HCT116 (cell line): ENCODE results near the gene TEKT2. TPM values are rescaled to one million over a fixed set of nuclear protein-coding genes. Genes with fewer than 3 reads are reported as not detected.

ENCODE experiments used
- ATAC-seq: fragments of 200-7000 bp; cut with Tn5 transposase; 2 replicates; pipeline ENCODE4 v1.9.1; 2020; ENCODE audit warnings: mild to moderate bottlenecking, moderate library complexity
- BruUV-seq: library from RNA; stranded (reverse); fragments of 400-500 nt; replicated peaks from 2 replicates; lab custom pipeline; 2021; lab: Mats Ljungman, UMichigan
- CTCF ChIA-PET: fragments of 300-600 bp; sonication (Branson Sonifier 250); formaldehyde crosslinking; loops from one replicate; lab custom pipeline; 2021; ENCODE audit warnings: antibody characterized with exemption; lab: Charles Lee
- POLR2A ChIA-PET: fragments of 300-600, 350-600 bp; sonication (Branson Sonifier 250); formaldehyde crosslinking; loops from one replicate; lab custom pipeline; 2021; ENCODE audit warnings: antibody characterized with exemption; lab: Charles Lee
- RAD21 ChIA-PET, 2 experiments: fragments of 300-600 bp; sonication (Branson Sonifier 250); formaldehyde crosslinking; loops; one replicate each; lab custom pipeline; 2023; ENCODE audit warnings: low total read pairs in 2 of 2; ENCODE audit not compliant: uncharacterized antibody in 2 of 2, unreplicated experiment in 2 of 2, low non-redundant PET in 1 of 2; lab: Charles Lee
- DNase-seq: peaks from one replicate; pipeline ENCODE4 v3.0.0-alpha.2; 2010; ENCODE audit warnings: low read depth, low spot score
- H2AFZ ChIP-seq: fragments of 200-600 bp; shearing (Covaris generic), sonication (generic); 2 replicates; pipeline ENCODE4 v1.6.1; 2017; ENCODE audit warnings: low read depth, mixed run types, mixed read lengths, antibody characterized with exemption, low read length; ENCODE audit not compliant: poor library complexity, severe bottlenecking
- H3K27ac ChIP-seq: 2 replicates; pipeline ENCODE4 v1.5.1; 2012; ENCODE audit warnings: low read depth, low read length
- H3K27me3 ChIP-seq: fragments of 200-600 bp; sonication (generic); 2 replicates; pipeline ENCODE4 v1.6.1; 2016; ENCODE audit warnings: mixed run types, low read length, mixed read lengths; ENCODE audit not compliant: insufficient read depth
- H3K36me3 ChIP-seq, 2 experiments: fragments of 200-500 bp in 1 of 2; fragments of 200-600 bp in 1 of 2; sonication (Bioruptor generic) in 1 of 2; sonication (generic) in 1 of 2; 2 replicates each; pipeline versions ENCODE4 v1.5.1 to v1.6.1; 2014 to 2016; ENCODE audit warnings: low read length in 2 of 2, inconsistent platforms in 1 of 2, mixed read lengths in 1 of 2, mixed run types in 1 of 2; ENCODE audit not compliant: insufficient read depth in 2 of 2, control insufficient read depth in 1 of 2
- H3K4me1 ChIP-seq, 2 experiments: fragments of 200-600 bp in 1 of 2; sonication (generic) in 1 of 2; 2 replicates each; pipeline versions ENCODE4 v1.5.1 to v1.6.1; 2012 to 2017; ENCODE audit warnings: low read length in 2 of 2, inconsistent platforms in 1 of 2, mild to moderate bottlenecking in 1 of 2, mixed read lengths in 1 of 2, mixed run types in 1 of 2, moderate library complexity in 1 of 2; ENCODE audit not compliant: insufficient read depth in 2 of 2, control insufficient read depth in 1 of 2
- H3K4me2 ChIP-seq: fragments of 200-600 bp; sonication (generic); 2 replicates; pipeline ENCODE4 v1.6.1; 2017; ENCODE audit warnings: mixed run types, low read length, mixed read lengths
- H3K4me3 ChIP-seq, 2 experiments: fragments of 200-600 bp in 1 of 2; sonication (generic) in 1 of 2; replicated peaks in 1 of 2; 2 replicates each; pipeline ENCODE4 v1.5.1; 2011 to 2016; ENCODE audit warnings: low read length in 2 of 2, control low read depth in 1 of 2, low read depth in 1 of 2, mild to moderate bottlenecking in 1 of 2, mixed read lengths in 1 of 2, mixed run types in 1 of 2
- H3K79me2 ChIP-seq: fragments of 200-600 bp; sonication (generic); 2 replicates; pipeline ENCODE4 v1.6.1; 2017; ENCODE audit warnings: mild to moderate bottlenecking, mixed run types, low read length, moderate library complexity, mixed read lengths; ENCODE audit not compliant: insufficient read depth
- H3K9ac ChIP-seq: fragments of 200-600 bp; sonication (generic); 2 replicates; pipeline ENCODE4 v1.6.1; 2016; ENCODE audit warnings: low read length, mixed read lengths
- H3K9me2 ChIP-seq: fragments of 200-600 bp; sonication (generic), shearing (Covaris generic); 2 replicates; pipeline ENCODE4 v1.6.1; 2017; ENCODE audit warnings: mixed run types, mild to moderate bottlenecking, moderate library complexity; ENCODE audit not compliant: insufficient read depth
- H3K9me3 ChIP-seq, 2 experiments: fragments of 200-500 bp in 1 of 2; fragments of 200-600 bp in 1 of 2; sonication (Bioruptor generic) in 1 of 2; sonication (generic) in 1 of 2; 2 replicates each; pipeline ENCODE4 v1.6.1; 2014 to 2017; ENCODE audit warnings: low read length in 2 of 2, mixed read lengths in 2 of 2, inconsistent platforms in 1 of 2, low read depth in 1 of 2, mild to moderate bottlenecking in 1 of 2, mixed run types in 1 of 2, moderate library complexity in 1 of 2; ENCODE audit not compliant: control insufficient read depth in 1 of 2, insufficient read depth in 1 of 2
- H4K20me1 ChIP-seq: fragments of 200-600 bp; sonication (generic), shearing (Covaris generic); 2 replicates; pipeline ENCODE4 v1.6.1; 2017; ENCODE audit warnings: mixed run types, mild to moderate bottlenecking, moderate library complexity; ENCODE audit not compliant: insufficient read depth
- CBX3 ChIP-seq: IDR thresholded peaks from 2 replicates; pipeline ENCODE4 v1.6.1; 2012; ENCODE audit warnings: low read depth
- CTCF ChIP-seq, 3 experiments: fragments of 200-600 bp in 1 of 3; sonication (generic) in 1 of 3; IDR thresholded peaks in 2 of 3; conservative IDR thresholded peaks in 1 of 3; 2 replicates each; pipeline ENCODE4 v1.5.1; 2012 to 2017; ENCODE audit warnings: low read depth in 2 of 3, low read length in 2 of 3, antibody characterized with exemption in 1 of 3, borderline replicate concordance in 1 of 3, control low read depth in 1 of 3, mild to moderate bottlenecking in 1 of 3, mixed read lengths in 1 of 3, mixed run types in 1 of 3, moderate library complexity in 1 of 3; ENCODE audit not compliant: insufficient read depth in 1 of 3
- EGR1 ChIP-seq: IDR thresholded peaks from 2 replicates; pipeline ENCODE4 v1.6.1; 2012; ENCODE audit warnings: low read depth
- ELF1 ChIP-seq: IDR thresholded peaks from 2 replicates; pipeline ENCODE4 v1.6.1; 2012; ENCODE audit warnings: low read depth, borderline replicate concordance
- EZH2 ChIP-seq: fragments of 200-600 bp; sonication (generic); IDR thresholded peaks from 2 replicates; pipeline ENCODE4 v1.6.1; 2017; ENCODE audit warnings: antibody characterized with exemption, mixed run types
- EZH2phosphoT487 ChIP-seq: fragments of 200-600 bp; IDR thresholded peaks from 2 replicates; pipeline ENCODE4 v1.6.1; 2018; ENCODE audit warnings: antibody characterized with exemption, borderline replicate concordance
- JUND ChIP-seq: IDR thresholded peaks from 2 replicates; pipeline ENCODE4 v1.6.1; 2012
- MAX ChIP-seq: IDR thresholded peaks from 2 replicates; pipeline ENCODE4 v1.6.1; 2012
- POLR2A ChIP-seq: IDR thresholded peaks from 2 replicates; pipeline ENCODE4 v1.7.0; 2011; ENCODE audit warnings: borderline replicate concordance; ENCODE audit not compliant: insufficient read depth, insufficient read length; ENCODE audit errors: extremely low read depth
- POLR2AphosphoS5 ChIP-seq: IDR thresholded peaks from 2 replicates; pipeline ENCODE4 v1.6.1; 2011; ENCODE audit warnings: mild to moderate bottlenecking, low read depth, low read length, moderate library complexity
- REST ChIP-seq: IDR thresholded peaks from 2 replicates; pipeline ENCODE4 v1.6.1; 2012; ENCODE audit warnings: low read depth
- SIN3A ChIP-seq: IDR thresholded peaks from 2 replicates; pipeline ENCODE4 v1.6.1; 2012; ENCODE audit warnings: low read depth
- SP1 ChIP-seq: IDR thresholded peaks from 2 replicates; pipeline ENCODE4 v1.6.1; 2012; ENCODE audit warnings: low read depth
- SRF ChIP-seq: IDR thresholded peaks from 2 replicates; pipeline ENCODE4 v1.6.1; 2012; ENCODE audit warnings: low read depth
- TCF7L2 ChIP-seq: IDR thresholded peaks from 2 replicates; pipeline ENCODE4 v1.7.0; 2011; ENCODE audit warnings: borderline replicate concordance, inconsistent platforms; ENCODE audit not compliant: insufficient read depth, insufficient read length; ENCODE audit errors: extremely low read depth
- ZBTB33 ChIP-seq: IDR thresholded peaks from 2 replicates; pipeline ENCODE4 v1.6.1; 2011; ENCODE audit warnings: mild to moderate bottlenecking, low read length, moderate library complexity; ENCODE audit not compliant: insufficient replicate concordance; ENCODE audit errors: extremely low read depth
- ZFX ChIP-seq: fragments of 450-650 bp; IDR thresholded peaks from 2 replicates; pipeline ENCODE4 v1.6.1; 2017
- ZNF274 ChIP-seq: fragments of 200-500 bp; sonication (Bioruptor generic); IDR thresholded peaks from 2 replicates; pipeline ENCODE4 v1.6.1; 2014; ENCODE audit warnings: mild to moderate bottlenecking, low read depth, low read length, inconsistent platforms
- intact Hi-C: fragments of 100-400 bp; cut with micrococcal nuclease; formaldehyde crosslinking; loops from 2 replicates; pipeline ENCODE4 v1.10.0; 2022
- total RNA-seq: library from RNA; stranded (reverse); gene quantifications from one replicate; pipeline ENCODE4 v1.2.1, GENCODE V29; 2021; ENCODE audit not compliant: unreplicated experiment

Gene TEKT2
- total RNA-seq, 1 experiment from 2014 or later = not detected

- H3K4me3 ChIP-seq = no peak overlapping the region
- no peaks in the 10 kb centered on the region for H3K9me3 ChIP-seq
- DNase-seq (no peak), ATAC-seq (peak; percentile 10; the same call in 1 of the 2 replicates)
- BruUV-seq = no TSS peak
- H3K27ac ChIP-seq = no peak overlapping the region
- peak overlapping the region; percentile 5; the same call in 1 of the 2 replicates for H3K4me2 ChIP-seq
- H3K79me2 ChIP-seq = no peaks in the 10 kb centered on the region
- no peak overlapping the region for H3K9ac ChIP-seq
- no peaks in the 10 kb centered on the region for H3K9me2 ChIP-seq
- peaks cover 0 to 18% of the 10 kb centered on the region in 2 experiments; a peak in 2 of 4 replicates for H3K4me1 ChIP-seq
- no peaks in the 10 kb centered on the region for H3K27me3 ChIP-seq
- RAD21 ChIA-PET = no interaction called here
- intact Hi-C loops = no loop called here
- H2AFZ ChIP-seq = no peak overlapping the region
- POLR2A ChIA-PET = interaction anchor here (0.7 to 2.3 kb wide), 2 partner anchors 16 to 173 kb away, joined by 3 to 11 read pairs; partner anchors contain the start of genes SH3D21 and TRAPPC3
- TF ChIP-seq ZBTB33 (no peak), JUND (no peak), POLR2A (no peak), SP1 (no peak), ZFX (no peak), REST (no peak), CBX3 (no peak), POLR2AphosphoS5 (no peak), ELF1 (no peak), TCF7L2 (no peak), EZH2phosphoT487 (no peak), SIN3A (no peak), CTCF (IDR thresholded peaks at IDR 0.05 in 2 of 3, conservative IDR thresholded peaks at IDR 0.05 in 1 of 3; ENCODE audit: borderline replicate concordance in 1 of 3, insufficient read depth in 1 of 3, low read depth in 2 of 3, low read length in 2 of 3) (no peak), ZNF274 (no peak), EGR1 (no peak), MAX (no peak), SRF (no peak), EZH2 (no peak)
- CTCF ChIA-PET = interaction anchor here (0.7 to 4.3 kb wide), 6 partner anchors 16 to 167 kb away, joined by 3 to 31 read pairs (median 5); partner anchors contain the start of gene TRAPPC3
- H3K36me3 ChIP-seq = peaks cover 2 to 13% of the 10 kb centered on the region in 2 experiments; a peak in 1 of 4 replicates
- H4K20me1 ChIP-seq = no peaks in the 10 kb centered on the region
Measured at GRCh38 chr1:36133484-36133883, 49.6 kb downstream of the TEKT2 start.
